SK-N-MC (cell line): ENCODE results near the gene AOPEP.

ENCODE experiments used
- DNase-seq: peaks from one replicate; pipeline ENCODE4 v3.0.0-alpha.2; 2011; ENCODE audit warnings: low read depth, low spot score
- H3K27ac ChIP-seq: fragments of 200-600 bp; sonication (generic); 2 replicates; pipeline ENCODE4 v1.5.1; 2016; ENCODE audit warnings: mixed run types
- H3K36me3 ChIP-seq: fragments of 200-600 bp; sonication (generic); 2 replicates; pipeline ENCODE4 v1.6.1; 2017; ENCODE audit warnings: antibody characterized with exemption, low read length, mixed read lengths; ENCODE audit not compliant: insufficient read depth
- H3K4me3 ChIP-seq: fragments of 200-600 bp; sonication (generic); 2 replicates; pipeline ENCODE4 v1.5.1; 2016
- H3K9ac ChIP-seq: fragments of 200-600 bp; sonication (generic); 2 replicates; pipeline ENCODE4 v1.8.0; 2017; ENCODE audit warnings: mixed run types, mixed read lengths; ENCODE audit not compliant: insufficient read length
- H3K9me3 ChIP-seq: fragments of 200-600 bp; sonication (generic); 2 replicates; pipeline ENCODE4 v1.6.1; 2017; ENCODE audit warnings: low read depth, mild to moderate bottlenecking, antibody characterized with exemption, low read length, moderate library complexity, mixed read lengths
- EZH2 ChIP-seq: fragments of 200-600 bp; sonication (generic); IDR thresholded peaks from one replicate; pipeline ENCODE4 v1.6.1; 2017; ENCODE audit warnings: antibody characterized with exemption
- FOXP2 ChIP-seq: optimal IDR thresholded peaks from 2 replicates; pipeline ENCODE3; 2011; ENCODE audit warnings: mild to moderate bottlenecking, moderate library complexity; ENCODE audit not compliant: insufficient read depth; ENCODE audit errors: extremely low read length, control extremely low read depth
- POLR2AphosphoS5 ChIP-seq: IDR thresholded peaks from 2 replicates; pipeline ENCODE4 v1.6.1; 2012; ENCODE audit warnings: mild to moderate bottlenecking, low read depth, low read length, borderline replicate concordance

The AOPEP gene

DNA sequence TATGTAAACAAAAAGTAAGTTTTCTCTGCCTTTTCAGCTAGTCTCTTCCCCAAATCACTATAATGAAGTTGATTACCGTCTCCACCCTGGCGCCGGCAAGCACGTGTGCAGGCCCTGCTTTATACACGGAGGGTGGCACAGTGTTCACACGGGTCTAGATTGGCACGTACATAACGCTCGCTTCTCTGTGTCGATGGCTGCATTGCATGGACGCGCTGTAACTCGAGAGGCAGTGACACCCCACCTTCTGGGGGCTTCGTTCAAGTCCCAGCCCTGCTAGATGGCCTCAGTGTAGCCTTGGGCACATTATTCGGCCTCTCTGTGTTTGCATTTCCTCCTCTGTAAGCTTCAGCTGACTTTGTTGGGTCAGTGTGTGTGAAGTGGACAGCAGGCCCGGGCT is 367.1 kb downstream of the AOPEP start:
- no peak for DNase-seq
- H3K27ac ChIP-seq, result no peak overlapping the region
- no peak for TF ChIP-seq POLR2AphosphoS5
- TF ChIP-seq FOXP2, result no peak
- no peak for TF ChIP-seq EZH2
- H3K9me3 ChIP-seq, result no peaks in the 10 kb centered on the region
- H3K9ac ChIP-seq, result no peak overlapping the region
- H3K4me3 ChIP-seq, result no peak overlapping the region
- no peaks in the 10 kb centered on the region for H3K36me3 ChIP-seq

DNA sequence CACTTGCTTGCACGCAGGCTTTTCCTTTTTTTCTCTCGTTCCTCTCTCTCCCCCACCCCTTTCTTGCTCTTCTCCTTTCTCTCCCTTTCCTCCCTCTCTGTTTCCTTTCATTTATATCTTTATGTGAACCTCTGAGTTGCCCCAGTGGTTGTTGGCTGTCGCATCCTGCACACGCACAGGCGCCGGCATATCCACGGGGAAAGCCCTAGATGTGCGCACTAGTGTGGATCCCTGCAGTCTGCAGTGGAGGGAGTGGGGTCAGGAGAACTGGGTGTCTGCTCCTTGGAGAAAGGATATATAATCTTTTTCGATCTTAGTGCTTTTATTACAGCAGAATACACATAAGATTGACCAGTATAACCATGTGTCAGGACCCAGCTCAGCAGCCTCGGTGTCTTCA is 367.5 kb downstream of the AOPEP start:
- Histone ChIP-seq H3K9ac (no peak overlapping the region), H3K36me3 (no peaks in the 10 kb centered on the region), H3K9me3 (no peaks in the 10 kb centered on the region), H3K27ac (no peak overlapping the region), H3K4me3 (no peak overlapping the region)
- DNase-seq, result no peak
- TF ChIP-seq POLR2AphosphoS5 (no peak), EZH2 (no peak), FOXP2 (no peak)

DNA sequence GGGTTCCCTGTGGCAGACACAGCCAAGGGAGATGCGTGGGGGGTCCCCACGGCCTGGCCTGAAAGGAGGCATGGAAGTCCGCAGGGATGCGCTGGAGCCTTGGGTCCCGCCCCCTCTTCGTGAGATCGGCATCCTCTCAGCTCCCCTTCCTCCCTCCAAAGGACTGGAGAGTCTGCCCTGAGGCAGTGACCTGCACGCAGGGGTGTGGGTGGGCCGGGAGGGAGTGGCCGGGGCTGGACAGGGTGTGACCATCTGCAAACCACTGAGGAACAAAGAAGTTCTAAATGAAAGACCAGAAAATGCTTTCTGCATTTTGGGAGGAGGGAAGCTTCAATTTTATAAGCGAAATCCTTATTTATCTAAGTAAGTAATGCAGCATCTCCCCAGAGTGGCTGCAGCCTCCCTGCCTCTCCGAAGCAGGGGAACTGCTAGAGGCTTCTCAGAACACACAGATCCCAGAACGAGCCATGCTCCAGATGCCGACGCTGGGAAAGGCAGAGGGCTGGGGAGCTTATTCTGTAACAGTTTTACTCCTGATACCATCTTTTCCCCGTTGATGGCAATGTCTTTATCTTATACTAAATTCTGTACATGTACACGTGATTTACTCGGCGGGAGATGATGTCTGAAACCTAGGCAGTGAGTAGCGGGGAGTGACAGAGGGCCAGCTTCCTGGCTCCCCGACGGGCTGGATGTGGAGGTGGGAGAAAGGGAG is 369.3 kb downstream of the AOPEP start:
- DNase-seq, result no peak
- Histone ChIP-seq H3K27ac (no peak overlapping the region), H3K36me3 (no peaks in the 10 kb centered on the region; the same call in 1 of the 2 replicates), H3K9ac (no peak overlapping the region), H3K9me3 (no peaks in the 10 kb centered on the region), H3K4me3 (no peak overlapping the region)
- TF ChIP-seq FOXP2 (no peak), POLR2AphosphoS5 (no peak), EZH2 (no peak)

DNA sequence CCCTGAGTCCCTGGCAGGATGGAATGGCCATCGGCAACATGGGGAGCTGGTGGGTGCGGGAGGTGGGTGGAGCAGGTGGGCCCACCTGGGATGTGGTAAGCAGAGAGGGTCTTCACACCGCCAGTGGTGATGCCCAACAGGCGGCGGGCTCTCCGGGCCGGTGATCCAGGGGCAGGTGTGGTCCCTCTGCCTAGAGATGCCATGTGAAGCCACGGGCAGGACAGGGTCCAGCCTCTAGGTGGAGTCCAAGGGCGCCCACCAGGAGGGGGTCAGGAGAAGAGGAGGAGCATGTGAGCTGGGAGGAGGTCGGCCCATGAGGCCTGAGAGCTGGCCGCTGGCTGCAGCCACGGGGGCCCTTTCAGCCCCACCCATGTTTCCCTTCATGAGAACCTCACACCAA is 369.9 kb downstream of the AOPEP start:
- Histone ChIP-seq H3K36me3 (peaks cover 2% of the 10 kb centered on the region; the same call in 1 of the 2 replicates), H3K9ac (no peak overlapping the region), H3K9me3 (no peaks in the 10 kb centered on the region), H3K4me3 (no peak overlapping the region), H3K27ac (no peak overlapping the region)
- no peak for DNase-seq
- TF ChIP-seq EZH2 (no peak), FOXP2 (no peak), POLR2AphosphoS5 (no peak)

DNA sequence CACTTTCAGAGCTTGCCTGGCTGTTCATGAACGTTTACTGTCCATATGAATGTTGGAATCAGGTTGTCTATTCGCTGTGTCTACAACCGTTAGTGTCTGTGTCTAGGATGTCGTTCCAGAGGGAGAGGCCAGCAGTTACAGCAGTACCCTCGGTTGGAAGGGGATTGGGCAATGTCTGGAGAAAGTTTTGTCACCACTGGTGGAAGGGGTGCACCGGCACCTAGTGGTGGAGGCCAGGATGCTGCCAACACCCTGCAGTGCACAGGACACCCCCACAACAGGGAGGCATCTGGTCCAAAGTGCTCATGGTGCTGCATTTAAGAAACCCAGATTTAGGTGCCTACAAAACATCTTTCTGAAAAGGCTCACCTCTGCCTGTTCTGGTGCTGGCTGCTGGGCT is 370.3 kb downstream of the AOPEP start:
- H3K36me3 ChIP-seq, result peaks cover 7% of the 10 kb centered on the region; the same call in 1 of the 2 replicates
- no peak overlapping the region for H3K4me3 ChIP-seq
- no peak overlapping the region for H3K27ac ChIP-seq
- no peak overlapping the region for H3K9ac ChIP-seq
- H3K9me3 ChIP-seq, result no peaks in the 10 kb centered on the region
- TF ChIP-seq EZH2 (no peak), FOXP2 (no peak), POLR2AphosphoS5 (no peak)
- no peak for DNase-seq

DNA sequence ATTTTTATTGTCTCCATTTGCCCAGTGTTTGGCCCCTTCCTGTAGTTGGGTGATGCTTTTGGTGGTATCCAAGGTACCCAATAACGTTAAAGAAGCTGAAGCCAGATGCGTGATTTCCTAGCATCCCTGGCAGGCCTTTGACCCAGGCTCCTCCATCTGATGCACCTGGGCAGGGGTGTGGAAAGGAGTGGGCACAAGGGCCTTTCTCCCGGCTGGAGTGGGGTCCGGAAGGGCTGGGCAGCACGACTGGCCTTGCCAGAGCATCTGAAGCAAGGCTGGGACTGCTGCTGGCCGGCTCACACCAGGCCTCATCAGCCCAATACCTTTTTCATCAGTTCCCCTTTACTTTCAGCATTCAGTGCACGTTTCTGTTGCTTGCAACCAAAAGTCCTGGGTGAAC is 370.8 kb downstream of the AOPEP start:
- Histone ChIP-seq H3K9me3 (no peaks in the 10 kb centered on the region), H3K27ac (no peak overlapping the region), H3K9ac (no peak overlapping the region), H3K4me3 (no peak overlapping the region), H3K36me3 (peaks cover 8% of the 10 kb centered on the region; the same call in 1 of the 2 replicates)
- TF ChIP-seq EZH2 (no peak), FOXP2 (no peak), POLR2AphosphoS5 (no peak)
- no peak for DNase-seq

DNA sequence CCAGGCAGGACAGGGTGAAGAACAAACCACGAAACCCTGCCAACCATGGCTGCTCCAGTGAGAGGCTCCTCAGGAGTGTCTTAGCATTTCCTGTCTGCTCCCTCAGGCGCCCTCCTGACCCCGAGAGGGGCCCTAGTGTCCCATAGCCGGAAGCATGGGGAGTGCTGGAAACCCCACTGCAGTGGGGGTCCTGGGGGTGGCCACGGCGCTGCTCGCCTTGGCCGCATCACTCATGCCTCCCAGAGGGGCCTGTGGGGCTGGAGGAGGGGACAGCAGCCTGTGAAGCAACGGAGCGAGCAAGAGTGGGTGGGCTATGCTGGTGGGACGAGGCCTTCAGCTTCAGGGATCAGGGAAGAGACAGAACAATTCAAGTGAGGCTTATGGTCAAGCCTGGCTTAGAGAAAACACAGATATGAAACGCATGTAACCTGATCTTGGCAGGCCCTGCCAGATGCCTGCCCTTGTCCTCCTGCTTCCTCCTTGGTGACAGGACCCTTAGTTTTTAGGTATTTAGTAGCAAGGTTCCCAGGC is 372.0 kb downstream of the AOPEP start:
- Histone ChIP-seq H3K27ac (no peak overlapping the region), H3K4me3 (no peak overlapping the region), H3K9me3 (no peaks in the 10 kb centered on the region), H3K36me3 (peaks cover 8% of the 10 kb centered on the region; the same call in 1 of the 2 replicates), H3K9ac (no peak overlapping the region)
- DNase-seq, result no peak
- TF ChIP-seq EZH2 (no peak), POLR2AphosphoS5 (no peak), FOXP2 (no peak)

DNA sequence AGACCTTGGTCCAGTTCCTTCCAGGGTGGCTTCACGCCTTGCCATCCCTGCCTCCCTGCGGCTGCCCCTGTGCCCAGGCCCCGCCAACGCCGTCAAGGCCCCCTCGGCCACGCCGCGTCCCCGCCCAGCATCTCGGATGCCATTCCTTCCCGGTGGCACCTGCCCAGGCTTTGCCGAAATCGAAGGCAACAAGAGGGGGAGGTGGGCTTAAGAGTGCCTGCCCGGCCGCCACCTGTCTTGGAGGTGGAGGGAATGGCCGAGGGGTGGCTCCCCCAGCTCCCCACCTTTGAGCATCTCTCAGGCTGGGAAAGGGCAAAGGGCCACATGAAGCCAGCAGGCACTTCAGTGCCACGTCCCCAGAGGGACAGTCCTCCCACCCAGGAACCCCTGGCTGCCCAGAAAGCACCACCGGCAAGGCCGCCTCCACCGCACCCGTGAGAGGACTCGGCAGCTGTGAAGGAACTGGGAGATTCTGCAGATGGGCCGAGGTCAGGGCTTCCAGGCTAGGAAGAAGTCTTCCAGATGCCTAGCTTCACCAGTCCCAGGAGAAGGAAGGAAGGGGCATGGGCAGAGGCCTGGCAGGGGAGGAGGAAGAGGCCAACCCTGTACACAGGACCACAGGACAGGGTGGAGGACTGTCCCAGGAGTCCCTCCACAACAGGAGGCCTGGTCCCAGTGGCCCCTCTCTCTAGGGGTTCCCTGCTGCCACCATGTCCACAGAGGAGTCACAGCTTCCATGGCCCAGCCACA is 373.0 kb downstream of the AOPEP start:
- TF ChIP-seq FOXP2 (no peak), EZH2 (no peak), POLR2AphosphoS5 (no peak)
- Histone ChIP-seq H3K27ac (no peak overlapping the region), H3K4me3 (no peak overlapping the region), H3K36me3 (peaks cover 8% of the 10 kb centered on the region; the same call in 1 of the 2 replicates), H3K9me3 (no peaks in the 10 kb centered on the region), H3K9ac (no peak overlapping the region)
- no peak for DNase-seq
